Measurements from ENCODE around the gene GPRC5B.

The GPRC5B gene

GRCh38 chr16:19833581-19833980 lies 51.1 kb downstream of the GPRC5B start:
- no peak for TF ChIP-seq TEAD4 (IDR thresholded peaks at IDR 0.05)

- TF ChIP-seq USF1 (IDR thresholded peaks at IDR 0.05) = no peak
- TF ChIP-seq NFIC (IDR thresholded peaks at IDR 0.05) = no peak
- no peak for TF ChIP-seq TAF1 (IDR thresholded peaks at IDR 0.05; ENCODE audit: low read depth)
- no peak for TF ChIP-seq REST (IDR thresholded peaks at IDR 0.05; ENCODE audit: low read depth)
- no peak for TF ChIP-seq TEAD4 (IDR thresholded peaks at IDR 0.05)
- TF ChIP-seq EGR1 (IDR thresholded peaks at IDR 0.05) = no peak
- no peak for TF ChIP-seq ZBTB7A (IDR thresholded peaks at IDR 0.05; ENCODE audit: low read depth)
- TF ChIP-seq FOXM1 (IDR thresholded peaks at IDR 0.05; ENCODE audit: borderline replicate concordance, low read depth) = no peak
- TF ChIP-seq CREB1 (IDR thresholded peaks at IDR 0.05; ENCODE audit: low read depth) = no peak
- TF ChIP-seq MAX (IDR thresholded peaks at IDR 0.05) = no peak
- TF ChIP-seq RAD21 (IDR thresholded peaks at IDR 0.05; ENCODE audit: low read depth) = no peak
Measured at GRCh38 chr16:19833176-19833575, 51.5 kb downstream of the GPRC5B start.

- TF ChIP-seq MAX (IDR thresholded peaks at IDR 0.05) (no peak), NFIC (IDR thresholded peaks at IDR 0.05) (no peak), EP300 (IDR thresholded peaks at IDR 0.05; ENCODE audit: borderline replicate concordance) (no peak), TAF1 (IDR thresholded peaks at IDR 0.05; ENCODE audit: low read depth) (no peak), CEBPB (IDR thresholded peaks at IDR 0.05) (no peak), ZBTB7A (IDR thresholded peaks at IDR 0.05; ENCODE audit: low read depth) (no peak), FOXM1 (IDR thresholded peaks at IDR 0.05; ENCODE audit: borderline replicate concordance, low read depth) (no peak), CREB1 (IDR thresholded peaks at IDR 0.05; ENCODE audit: low read depth) (no peak), TCF12 (IDR thresholded peaks at IDR 0.05; ENCODE audit: low read depth) (no peak), RAD21 (IDR thresholded peaks at IDR 0.05; ENCODE audit: low read depth) (no peak), TEAD4 (IDR thresholded peaks at IDR 0.05) (no peak), YY1 (IDR thresholded peaks at IDR 0.05; ENCODE audit: low read depth) (no peak), EGR1 (IDR thresholded peaks at IDR 0.05) (no peak), REST (IDR thresholded peaks at IDR 0.05; ENCODE audit: low read depth) (no peak), USF1 (IDR thresholded peaks at IDR 0.05) (no peak)
Measured at GRCh38 chr16:19831678-19832077, 53.0 kb downstream of the GPRC5B start.

GRCh38 chr16:19830902-19831560 lies 53.6 kb downstream of the GPRC5B start:
- no peak for TF ChIP-seq RAD21 (IDR thresholded peaks at IDR 0.05; ENCODE audit: low read depth)
- no peak for TF ChIP-seq EP300 (IDR thresholded peaks at IDR 0.05; ENCODE audit: borderline replicate concordance)
- TF ChIP-seq REST (IDR thresholded peaks at IDR 0.05; ENCODE audit: low read depth) = no peak
- no peak for TF ChIP-seq MAX (IDR thresholded peaks at IDR 0.05)
- no peak for TF ChIP-seq TAF1 (IDR thresholded peaks at IDR 0.05; ENCODE audit: low read depth)
- TF ChIP-seq NFIC (IDR thresholded peaks at IDR 0.05) = no peak
- no peak for TF ChIP-seq CREB1 (IDR thresholded peaks at IDR 0.05; ENCODE audit: low read depth)

All from Ishikawa (cell line).